DND-41 (cell line): ENCODE results near the gene SUB1.

Experiments used
- ATAC-seq: fragments of 200-7000 bp; cut with Tn5 transposase; 3 replicates; pipeline ENCODE4 v1.9.1; 2021; ENCODE audit warnings: low read depth; ENCODE audit not compliant: insufficient read depth
- DNase-seq: peaks from one replicate; pipeline ENCODE4 v3.0.0-alpha.2; 2020
- H2AFZ ChIP-seq: 2 replicates; pipeline ENCODE4 v1.6.0; 2012; ENCODE audit warnings: low read depth, low read length
- H3K27ac ChIP-seq: 2 replicates; pipeline ENCODE4 v1.5.1; 2012; ENCODE audit warnings: low read length, inconsistent platforms
- H3K27me3 ChIP-seq: fragments of 200-600 bp; sonication (generic); 2 replicates; pipeline ENCODE4 v1.6.0; 2012; ENCODE audit warnings: low read length, mild to moderate bottlenecking, inconsistent platforms; ENCODE audit not compliant: insufficient read depth, poor library complexity
- H3K36me3 ChIP-seq: 2 replicates; pipeline ENCODE4 v1.5.1; 2012; ENCODE audit warnings: low read length, inconsistent platforms; ENCODE audit not compliant: insufficient read depth
- H3K4me1 ChIP-seq: 2 replicates; pipeline ENCODE4 v1.5.1; 2012; ENCODE audit warnings: mild to moderate bottlenecking, low read length; ENCODE audit not compliant: insufficient read depth
- H3K4me2 ChIP-seq: 2 replicates; pipeline ENCODE4 v1.6.0; 2012; ENCODE audit warnings: mild to moderate bottlenecking, moderate library complexity, low read length, inconsistent platforms; ENCODE audit not compliant: insufficient read depth
- H3K4me3 ChIP-seq, 2 experiments: fragments of 200-600 bp in 1 of 2; shearing (Covaris generic) in 1 of 2; 2 replicates each; pipeline ENCODE4 v1.5.1; 2012 to 2016; ENCODE audit warnings: inconsistent platforms in 2 of 2, low read length in 2 of 2, mild to moderate bottlenecking in 2 of 2, low read depth in 1 of 2, moderate library complexity in 1 of 2
- H3K79me2 ChIP-seq: 2 replicates; pipeline ENCODE4 v1.6.0; 2012; ENCODE audit warnings: low read length, inconsistent platforms; ENCODE audit not compliant: insufficient read depth
- H3K9ac ChIP-seq: 2 replicates; pipeline ENCODE4 v1.6.0; 2012; ENCODE audit warnings: low read depth, mild to moderate bottlenecking, inconsistent platforms, low read length, moderate library complexity
- H3K9me3 ChIP-seq: 2 replicates; pipeline ENCODE4 v1.5.1; 2012; ENCODE audit warnings: low read length, moderate library complexity, mild to moderate bottlenecking, inconsistent platforms; ENCODE audit not compliant: insufficient read depth, severe bottlenecking
- H4K20me1 ChIP-seq: 2 replicates; pipeline ENCODE4 v1.6.0; 2012; ENCODE audit warnings: low read length; ENCODE audit not compliant: insufficient read depth
- EZH2 ChIP-seq: IDR thresholded peaks from 3 replicates; pipeline ENCODE4 v1.6.1; 2012; ENCODE audit warnings: borderline replicate concordance, low read depth, mild to moderate bottlenecking, moderate library complexity, low read length, inconsistent platforms; ENCODE audit not compliant: severe bottlenecking
- TF ChIP-seq, protein P1 (sequence below): IDR thresholded peaks from 2 replicates; pipeline ENCODE4 v1.5.1; 2012; ENCODE audit warnings: borderline replicate concordance, low read length, moderate library complexity, mild to moderate bottlenecking; ENCODE audit not compliant: poor library complexity, severe bottlenecking; ENCODE audit errors: extremely low read depth

SUB1 gene

GRCh38 chr5:32615236-32615635 lies 29.9 kb downstream of the SUB1 start:
- Histone ChIP-seq H3K27ac (no peak overlapping the region), H3K4me2 (no peak overlapping the region), H3K27me3 (no peaks in the 10 kb centered on the region), H3K36me3 (no peaks in the 10 kb centered on the region), H3K79me2 (no peaks in the 10 kb centered on the region), H3K9me3 (no peaks in the 10 kb centered on the region), H4K20me1 (no peaks in the 10 kb centered on the region), H3K4me3 (no peak overlapping the region), H2AFZ (no peak overlapping the region), H3K9ac (no peak overlapping the region), H3K4me1 (no peaks in the 10 kb centered on the region)
- TF ChIP-seq, protein P1, sequence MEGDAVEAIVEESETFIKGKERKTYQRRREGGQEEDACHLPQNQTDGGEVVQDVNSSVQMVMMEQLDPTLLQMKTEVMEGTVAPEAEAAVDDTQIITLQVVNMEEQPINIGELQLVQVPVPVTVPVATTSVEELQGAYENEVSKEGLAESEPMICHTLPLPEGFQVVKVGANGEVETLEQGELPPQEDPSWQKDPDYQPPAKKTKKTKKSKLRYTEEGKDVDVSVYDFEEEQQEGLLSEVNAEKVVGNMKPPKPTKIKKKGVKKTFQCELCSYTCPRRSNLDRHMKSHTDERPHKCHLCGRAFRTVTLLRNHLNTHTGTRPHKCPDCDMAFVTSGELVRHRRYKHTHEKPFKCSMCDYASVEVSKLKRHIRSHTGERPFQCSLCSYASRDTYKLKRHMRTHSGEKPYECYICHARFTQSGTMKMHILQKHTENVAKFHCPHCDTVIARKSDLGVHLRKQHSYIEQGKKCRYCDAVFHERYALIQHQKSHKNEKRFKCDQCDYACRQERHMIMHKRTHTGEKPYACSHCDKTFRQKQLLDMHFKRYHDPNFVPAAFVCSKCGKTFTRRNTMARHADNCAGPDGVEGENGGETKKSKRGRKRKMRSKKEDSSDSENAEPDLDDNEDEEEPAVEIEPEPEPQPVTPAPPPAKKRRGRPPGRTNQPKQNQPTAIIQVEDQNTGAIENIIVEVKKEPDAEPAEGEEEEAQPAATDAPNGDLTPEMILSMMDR: no peak
- TF ChIP-seq EZH2: no peak
- ATAC-seq: no peak
- DNase-seq: no peak

DNA sequence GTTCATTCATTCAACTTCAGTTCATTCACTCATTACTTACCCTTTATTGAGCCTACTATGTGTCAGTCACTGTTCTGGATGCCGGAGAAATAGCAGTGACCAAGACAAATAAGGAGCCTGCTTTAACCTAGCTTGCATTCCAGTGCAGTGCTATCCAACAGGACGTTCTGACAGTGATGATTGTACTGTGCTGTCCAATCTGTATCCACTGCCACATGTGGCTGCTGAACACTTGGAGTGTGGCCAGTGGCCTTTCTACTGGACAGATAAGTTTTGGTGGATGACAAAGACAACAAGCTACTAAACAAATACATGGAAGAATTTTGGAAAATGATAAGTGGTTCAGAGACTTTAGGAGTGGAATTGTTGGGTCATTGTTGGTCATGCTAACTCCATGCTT lies 33.6 kb downstream of the SUB1 start:
- Histone ChIP-seq H3K36me3 (no peaks in the 10 kb centered on the region), H2AFZ (no peak overlapping the region), H4K20me1 (no peaks in the 10 kb centered on the region), H3K9ac (no peak overlapping the region), H3K79me2 (no peaks in the 10 kb centered on the region), H3K27ac (no peak overlapping the region), H3K4me3 (no peak overlapping the region), H3K4me1 (no peaks in the 10 kb centered on the region), H3K27me3 (no peaks in the 10 kb centered on the region), H3K9me3 (no peaks in the 10 kb centered on the region), H3K4me2 (no peak overlapping the region)
- ATAC-seq: no peak
- no peak for DNase-seq
- TF ChIP-seq EZH2: no peak
- TF ChIP-seq, protein P1: no peak

DNA sequence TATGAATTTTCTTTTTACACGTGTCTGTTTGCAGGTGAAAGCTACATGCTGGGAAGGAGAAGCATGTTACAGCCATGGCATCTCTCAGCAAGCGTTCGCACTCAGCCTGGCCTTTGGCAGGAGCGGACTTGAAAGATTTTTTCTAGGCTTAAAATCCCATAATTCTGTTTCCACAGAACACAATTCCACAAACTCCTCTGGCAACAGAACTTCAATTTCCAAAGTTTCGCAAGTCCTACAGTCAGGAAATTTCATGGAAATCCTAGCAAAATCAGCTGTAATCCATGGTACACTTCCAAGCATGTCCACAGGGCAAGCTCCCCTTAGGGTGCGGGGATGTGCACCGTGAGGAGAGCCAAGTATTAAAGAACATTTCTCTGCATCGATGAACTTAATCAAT lies 35.9 kb downstream of the SUB1 start:
- Histone ChIP-seq H4K20me1 (no peaks in the 10 kb centered on the region), H3K9ac (no peak overlapping the region), H3K36me3 (no peaks in the 10 kb centered on the region), H3K79me2 (no peaks in the 10 kb centered on the region), H3K4me3 (no peak overlapping the region), H2AFZ (no peak overlapping the region), H3K9me3 (no peaks in the 10 kb centered on the region), H3K4me2 (no peak overlapping the region), H3K4me1 (no peaks in the 10 kb centered on the region), H3K27ac (no peak overlapping the region), H3K27me3 (no peaks in the 10 kb centered on the region)
- DNase-seq: no peak
- ATAC-seq: no peak
- no peak for TF ChIP-seq EZH2
- TF ChIP-seq, protein P1: no peak

GRCh38 chr5:32625106-32625505 lies 39.7 kb downstream of the SUB1 start:
- ATAC-seq: no peak
- H3K9me3 ChIP-seq: no peaks in the 10 kb centered on the region
- H3K4me1 ChIP-seq: no peaks in the 10 kb centered on the region
- H3K27ac ChIP-seq: no peak overlapping the region
- H3K4me3 ChIP-seq: no peak overlapping the region
- H3K79me2 ChIP-seq: no peaks in the 10 kb centered on the region
- no peaks in the 10 kb centered on the region for H3K27me3 ChIP-seq
- no peak for DNase-seq
- H3K36me3 ChIP-seq: no peaks in the 10 kb centered on the region
- no peak overlapping the region for H3K4me2 ChIP-seq
- no peaks in the 10 kb centered on the region for H4K20me1 ChIP-seq
- TF ChIP-seq, protein P1: no peak
- no peak for TF ChIP-seq EZH2
- no peak overlapping the region for H3K9ac ChIP-seq
- no peak overlapping the region for H2AFZ ChIP-seq
